Kidney epithelial cell (primary cell): ENCODE results near the gene RFX7. TPM values are rescaled to one million over a fixed set of nuclear protein-coding genes. Genes with fewer than 3 reads are reported as not detected.

Source experiments
- DNase-seq: peaks from one replicate; pipeline ENCODE4 v3.0.0-alpha.2; 2010; ENCODE audit warnings: low read depth
- H3K27me3 ChIP-seq: 2 replicates; pipeline ENCODE4 v1.6.0; 2011; ENCODE audit warnings: low read length; ENCODE audit not compliant: control insufficient read depth, insufficient read depth
- H3K36me3 ChIP-seq: 2 replicates; pipeline ENCODE4 v1.5.1; 2011; ENCODE audit warnings: low read length; ENCODE audit not compliant: control insufficient read depth, insufficient read depth
- H3K4me3 ChIP-seq: 2 replicates; pipeline ENCODE4 v1.5.1; 2011; ENCODE audit warnings: low read depth, mild to moderate bottlenecking, control low read depth, low read length
- CTCF ChIP-seq: IDR thresholded peaks from 2 replicates; pipeline ENCODE4 v1.5.1; 2011; ENCODE audit warnings: mild to moderate bottlenecking, moderate library complexity, low read length, control low read depth, inconsistent platforms; ENCODE audit not compliant: insufficient read depth, poor library complexity, severe bottlenecking
- total RNA-seq: library from RNA; depleted of rRNA; stranded (reverse); fragments of >200 nt; gene quantifications from 2 replicates; pipeline ENCODE4 v1.2.3, GENCODE V29; 2015

The RFX7 gene
- total RNA-seq, 1 donor from 2014 or later: 11.4 TPM

GRCh38 chr15:56051676-56052075, 192.0 kb downstream of the RFX7 start:
- DNase-seq: no peak
- no peak for TF ChIP-seq CTCF
- no peak overlapping the region for H3K4me3 ChIP-seq
- H3K27me3 ChIP-seq: no peaks in the 10 kb centered on the region
- H3K36me3 ChIP-seq: no peaks in the 10 kb centered on the region

DNA sequence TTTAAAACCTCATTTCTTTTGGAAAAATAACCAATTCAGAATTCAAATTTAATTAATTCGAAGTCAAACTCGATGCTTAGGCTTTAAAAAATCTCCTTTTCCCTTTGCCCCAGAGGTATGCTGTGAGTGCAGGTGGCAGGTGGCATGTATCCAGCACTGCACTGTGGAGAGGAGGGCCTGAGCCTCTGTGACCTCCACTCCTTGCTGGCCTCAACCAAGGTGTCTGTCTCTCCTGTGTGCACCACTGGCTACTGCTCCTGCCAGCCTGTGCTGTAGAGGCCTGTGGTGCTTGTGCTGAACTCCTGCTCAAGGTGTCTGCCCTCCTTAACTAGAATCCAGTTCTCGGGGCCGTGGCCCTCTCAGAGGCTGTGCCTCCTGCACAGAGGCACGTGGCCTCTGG, 194.1 kb downstream of the RFX7 start:
- Histone ChIP-seq H3K36me3 (no peaks in the 10 kb centered on the region), H3K27me3 (no peaks in the 10 kb centered on the region), H3K4me3 (no peak overlapping the region)
- TF ChIP-seq CTCF: no peak
- DNase-seq: no peak

DNA sequence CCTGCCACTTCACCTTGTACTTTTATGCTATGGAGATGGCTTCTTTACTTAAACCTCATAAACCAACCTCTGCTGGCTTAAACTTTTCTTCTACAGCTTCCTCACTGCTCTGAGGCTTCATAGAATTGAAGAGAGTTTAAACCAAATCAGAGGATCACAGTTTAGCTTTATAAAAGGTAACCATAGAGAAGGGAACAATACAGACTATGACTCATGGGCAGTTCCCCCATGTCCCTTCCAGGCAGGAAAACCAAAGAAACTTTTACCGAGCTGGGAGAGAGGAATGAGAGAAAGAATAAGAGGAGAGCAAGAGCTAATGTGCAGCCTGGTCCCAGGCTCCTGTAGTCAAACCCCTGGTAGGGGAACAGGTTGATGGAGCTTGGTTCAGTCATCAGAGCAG, 196.3 kb downstream of the RFX7 start:
- Histone ChIP-seq H3K27me3 (no peaks in the 10 kb centered on the region), H3K4me3 (no peak overlapping the region), H3K36me3 (no peaks in the 10 kb centered on the region)
- DNase-seq: no peak
- no peak for TF ChIP-seq CTCF

GRCh38 chr15:56045068-56045748, 198.5 kb downstream of the RFX7 start:
- DNase-seq: no peak
- Histone ChIP-seq H3K4me3 (no peak overlapping the region), H3K36me3 (no peaks in the 10 kb centered on the region), H3K27me3 (no peaks in the 10 kb centered on the region)
- no peak for TF ChIP-seq CTCF

- H3K4me3 ChIP-seq: no peak overlapping the region
- no peaks in the 10 kb centered on the region for H3K36me3 ChIP-seq
- TF ChIP-seq CTCF: no peak
- no peaks in the 10 kb centered on the region for H3K27me3 ChIP-seq
- no peak for DNase-seq
Measured at GRCh38 chr15:56042982-56043980, 200.4 kb downstream of the RFX7 start.
